GM18511 (cell line): ENCODE data around the gene FAM47E.

ENCODE experiments used
- ATAC-seq: cut with Tn5 transposase; IDR thresholded peaks from one replicate; pipeline ENCODE4 v1.9.1; 2021; ENCODE audit warnings: mild to moderate bottlenecking, moderate library complexity; ENCODE audit not compliant: unreplicated experiment

The FAM47E gene

GRCh38 chr4:76251441-76252270 is at the start of gene FAM47E:
Gene FAM47E (plus strand): TSS chr4:76251721. CDS start chr4:76251747, 26 bp downstream.
- no peak for ATAC-seq

DNA sequence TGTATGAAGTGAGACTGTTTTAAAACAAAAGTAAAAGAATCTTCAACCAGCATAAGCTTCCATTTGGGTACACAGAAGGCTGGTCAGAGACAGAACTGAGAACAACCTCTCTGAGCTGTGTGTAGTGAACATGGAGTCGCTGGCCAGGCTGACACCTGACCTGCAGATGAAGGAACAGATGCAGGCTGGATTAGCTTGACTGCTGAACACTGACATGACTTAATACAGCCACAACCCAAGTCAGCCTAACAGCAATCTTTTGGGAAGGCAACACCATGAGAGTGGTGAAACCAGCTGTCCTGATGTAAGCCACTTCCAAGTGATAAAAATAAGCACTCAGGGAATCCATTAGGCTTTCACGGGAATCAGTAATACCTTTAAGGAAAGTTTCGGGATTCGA is 48.0 kb upstream of the FAM47E start:
- no peak for ATAC-seq

GRCh38 chr4:76204936-76205335 is 46.6 kb upstream of the FAM47E start:
- ATAC-seq, result no peak

- no peak for ATAC-seq
These were observed 46.0 kb upstream of the FAM47E start for GRCh38 chr4:76205476-76205875.

GRCh38 chr4:76206222-76206942 is 45.1 kb upstream of the FAM47E start:
- no peak for ATAC-seq

- ATAC-seq, result no peak
These were observed 44.0 kb upstream of the FAM47E start for GRCh38 chr4:76207549-76207948.

GRCh38 chr4:76208005-76208765 is 43.3 kb upstream of the FAM47E start:
- ATAC-seq, result no peak

DNA sequence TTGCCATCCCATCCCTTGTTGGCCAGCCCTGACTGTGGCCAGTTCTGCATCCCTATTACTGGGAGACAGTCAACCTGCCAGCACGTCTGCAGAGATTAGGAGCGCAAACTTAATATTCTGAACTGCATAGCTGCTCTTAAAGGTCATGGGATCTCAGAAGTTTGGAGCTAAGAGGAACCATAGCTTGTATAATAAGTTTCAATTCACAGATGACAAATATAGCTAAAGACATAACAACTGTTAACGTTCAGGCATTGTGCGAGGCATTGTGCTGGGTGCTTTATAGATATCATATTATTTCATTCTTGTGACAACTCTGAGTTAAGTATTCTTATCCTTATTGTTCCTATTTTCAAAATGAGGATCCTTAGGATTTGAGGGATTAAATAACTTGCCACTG is 41.6 kb upstream of the FAM47E start:
- no peak for ATAC-seq

DNA sequence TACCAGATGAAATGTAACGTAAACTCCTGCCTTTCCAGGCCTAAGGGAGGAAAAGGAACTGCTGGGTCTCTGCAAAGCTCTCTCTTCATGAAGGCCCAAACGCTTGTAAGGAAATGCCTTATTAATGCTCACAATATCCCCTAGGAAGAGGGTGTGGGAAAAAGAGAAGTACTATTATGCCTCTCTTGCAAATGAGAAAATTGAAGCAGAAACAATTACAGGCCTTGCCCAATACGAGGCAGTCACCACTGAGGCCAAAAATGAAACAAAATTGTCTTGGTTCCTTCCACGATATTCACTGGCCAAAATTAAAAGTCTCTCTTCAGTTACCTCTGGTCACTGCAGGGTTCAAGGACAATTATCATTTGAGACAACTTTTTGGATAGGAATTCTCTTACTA is 41.1 kb upstream of the FAM47E start:
- ATAC-seq, result no peak

DNA sequence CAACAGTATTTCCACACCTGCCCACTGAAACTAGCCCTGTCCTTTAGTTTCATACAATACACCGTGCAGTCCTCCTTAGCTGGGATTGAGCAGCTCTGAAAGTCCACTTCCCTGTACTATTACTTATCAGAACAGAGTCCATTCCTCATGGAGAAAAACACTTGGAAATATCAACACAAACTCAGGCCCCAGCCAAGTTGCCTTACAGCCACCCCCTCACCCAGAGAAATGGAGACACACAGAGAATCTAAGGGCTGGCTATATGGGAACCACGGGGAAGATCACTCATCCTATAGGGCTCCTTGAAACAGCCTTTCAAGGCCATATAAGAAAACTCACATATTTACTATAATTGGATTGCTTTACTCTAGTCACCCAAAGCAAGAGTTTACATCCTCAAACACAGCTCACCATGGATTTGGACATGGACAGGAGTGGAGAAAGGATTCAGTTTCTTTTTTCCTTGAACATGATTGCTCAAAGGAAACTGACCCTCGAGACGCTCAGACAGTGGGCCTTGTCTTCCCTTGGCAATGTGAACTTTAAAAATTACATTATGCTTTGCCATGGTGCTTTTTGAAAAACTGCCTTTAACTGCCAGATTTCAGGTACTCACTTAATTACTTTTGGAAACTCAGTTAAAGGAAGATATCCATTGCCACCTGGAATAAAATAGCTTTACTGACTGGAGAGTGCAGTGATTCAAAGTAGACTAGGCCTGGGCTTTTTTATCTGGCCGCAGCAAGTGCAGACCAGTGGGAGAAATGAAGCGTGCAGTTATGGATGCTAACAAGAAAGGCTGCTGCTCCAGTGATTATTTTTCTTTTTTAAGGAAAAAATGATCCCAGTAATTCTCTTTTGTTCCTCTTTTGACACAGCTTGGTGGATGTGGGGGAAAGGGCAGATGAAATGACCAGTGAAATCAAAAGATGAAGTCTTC is 39.5 kb upstream of the FAM47E start:
- no peak for ATAC-seq

GRCh38 chr4:76212851-76213414 is 38.6 kb upstream of the FAM47E start:
- no peak for ATAC-seq

GRCh38 chr4:76213415-76214176 is 37.9 kb upstream of the FAM47E start, which contains the start of gene SCARB2:
Gene SCARB2 (minus strand): TSS chr4:76213824. CDS start chr4:76213543, 281 bp downstream.
- peak; percentile 78 for ATAC-seq

DNA sequence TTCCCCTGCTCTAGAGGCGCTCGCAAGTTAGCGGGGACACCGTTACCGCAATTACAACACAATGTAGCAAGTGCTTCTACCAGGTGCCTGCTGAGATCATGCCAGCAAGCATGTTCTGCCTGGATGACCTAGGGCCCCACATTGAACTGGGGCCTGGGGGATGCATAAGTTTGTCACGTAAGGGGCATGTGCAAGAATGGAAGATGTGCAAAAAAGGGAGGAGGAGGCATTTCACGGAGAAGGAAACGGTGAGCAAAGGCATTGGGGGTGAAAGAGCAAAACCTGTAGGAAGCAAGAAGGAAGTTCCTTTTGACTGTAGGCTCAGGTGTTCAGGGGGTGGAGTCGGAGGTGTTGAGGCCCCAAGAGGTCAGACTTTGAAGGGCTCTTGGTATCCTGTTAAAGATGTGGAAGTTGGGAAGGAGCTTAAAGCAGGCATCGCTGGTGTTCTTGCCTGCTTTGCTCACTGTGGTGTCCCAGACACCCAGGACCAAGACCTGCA is 37.3 kb upstream of the FAM47E start:
- no peak for ATAC-seq

- ATAC-seq, result no peak
These were observed 36.4 kb upstream of the FAM47E start for GRCh38 chr4:76215077-76215476.

DNA sequence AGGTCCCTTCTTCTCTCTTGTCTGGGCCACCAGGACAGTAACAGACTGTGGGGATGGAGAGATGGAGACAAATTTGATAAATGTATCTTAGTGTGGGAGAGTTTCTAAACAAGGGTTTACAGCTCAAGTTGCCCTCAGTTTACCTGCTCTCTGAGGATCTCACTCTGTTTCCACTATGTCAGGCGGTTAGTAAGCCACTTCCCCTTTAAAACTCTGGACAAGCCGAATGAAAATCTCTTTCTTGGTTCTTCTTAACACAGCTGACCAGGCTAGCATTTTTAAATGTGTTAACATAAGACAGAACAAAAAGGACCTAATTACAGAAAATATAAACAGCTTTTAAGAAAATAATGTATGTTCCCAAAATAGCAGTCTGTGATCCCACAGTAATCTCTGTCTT is 35.0 kb upstream of the FAM47E start:
- ATAC-seq, result no peak

DNA sequence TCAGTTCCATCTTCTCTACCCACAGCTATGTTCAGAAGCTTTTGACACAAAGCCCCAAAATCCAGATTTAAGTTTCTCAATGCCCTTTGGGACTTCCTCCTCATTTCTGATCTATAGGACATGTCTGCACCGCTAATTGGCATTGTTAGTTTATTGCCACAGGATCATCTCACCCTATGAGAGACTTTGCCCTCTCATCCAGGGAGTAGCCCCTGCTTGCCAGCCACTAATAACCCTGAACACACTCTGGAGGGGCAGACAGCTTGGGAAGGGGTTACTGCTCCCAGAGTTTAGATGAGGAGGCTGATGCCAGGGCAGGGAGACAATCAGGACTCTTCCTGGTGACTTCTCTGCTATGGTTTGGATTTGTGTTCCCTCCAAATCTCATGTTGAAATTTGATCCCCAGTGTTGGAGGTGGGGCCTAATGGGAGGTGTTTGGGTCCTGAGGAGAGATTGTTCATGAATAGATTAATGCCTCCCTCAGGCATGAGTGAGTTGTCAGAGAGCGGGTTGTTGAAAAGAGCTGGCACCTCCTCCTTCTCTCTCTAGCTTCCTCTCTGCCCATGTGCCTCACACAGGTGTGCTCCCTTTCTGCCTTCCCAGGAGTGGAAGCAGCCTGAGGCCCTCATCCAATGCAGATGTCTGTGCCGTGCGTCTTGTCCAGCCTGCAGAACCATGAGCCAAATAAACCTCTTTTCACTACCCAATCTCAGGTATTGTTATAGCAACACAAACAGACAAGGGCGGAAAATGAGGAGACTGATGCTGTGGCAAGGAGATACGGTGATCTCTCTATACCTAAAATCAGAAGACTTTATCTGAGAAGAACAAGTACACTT is 34.3 kb upstream of the FAM47E start:
- no peak for ATAC-seq

GRCh38 chr4:76219299-76220055 is 32.0 kb upstream of the FAM47E start:
- ATAC-seq, result no peak
